ENCODE data around the gene RDH5.

DNA sequence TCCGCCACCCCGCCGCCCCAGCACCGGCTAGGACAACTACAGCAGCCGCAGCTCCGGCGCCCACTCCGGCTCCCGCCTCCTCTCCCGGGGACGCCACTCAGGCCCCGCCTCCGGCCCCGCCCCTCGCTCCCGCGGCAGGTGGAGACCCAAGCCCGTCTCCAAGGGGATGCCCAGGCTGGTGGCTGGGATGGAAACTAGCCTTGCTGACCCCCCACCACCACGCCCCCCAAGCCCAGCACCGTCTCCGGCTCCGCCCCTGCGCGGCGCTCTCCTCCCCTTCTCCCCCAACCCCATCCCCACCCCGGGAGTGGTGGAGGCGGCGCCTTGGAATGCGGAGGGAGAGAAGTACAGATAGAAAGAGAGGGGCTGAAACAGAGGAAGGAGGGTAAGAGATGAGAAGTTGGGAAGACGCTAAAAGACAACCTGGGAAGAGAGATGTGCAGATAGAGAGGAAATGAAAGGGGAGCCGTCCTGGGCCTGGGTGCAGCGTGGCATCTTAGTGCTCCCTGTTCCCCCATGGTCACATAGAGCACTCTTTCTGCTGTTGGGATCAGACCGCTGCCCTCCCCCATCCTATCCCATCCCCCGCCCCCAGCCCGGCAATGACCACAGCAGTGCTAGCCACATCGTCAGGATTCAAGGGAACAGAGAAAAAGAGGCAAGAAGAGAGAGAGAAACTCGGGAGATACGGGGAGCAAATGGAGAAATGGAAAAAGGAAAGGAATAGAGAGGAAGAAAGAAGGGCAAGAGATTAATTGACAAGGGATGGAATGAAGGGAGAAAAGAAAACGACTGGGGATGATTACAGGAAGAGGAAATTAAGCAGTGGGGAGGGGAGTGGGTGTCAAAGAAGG is 12.1 kb upstream of the RDH5 start, which contains the start of gene ITGA7:
- TF ChIP-seq YY1 (IDR thresholded peaks at IDR 0.05; ENCODE audit: low read depth): no peak
- no peak for TF ChIP-seq USF1 (IDR thresholded peaks at IDR 0.05)
- TF ChIP-seq EP300 (IDR thresholded peaks at IDR 0.05; ENCODE audit: borderline replicate concordance): no peak
- no peak for TF ChIP-seq MAX (IDR thresholded peaks at IDR 0.05)
- TF ChIP-seq, protein P1, sequence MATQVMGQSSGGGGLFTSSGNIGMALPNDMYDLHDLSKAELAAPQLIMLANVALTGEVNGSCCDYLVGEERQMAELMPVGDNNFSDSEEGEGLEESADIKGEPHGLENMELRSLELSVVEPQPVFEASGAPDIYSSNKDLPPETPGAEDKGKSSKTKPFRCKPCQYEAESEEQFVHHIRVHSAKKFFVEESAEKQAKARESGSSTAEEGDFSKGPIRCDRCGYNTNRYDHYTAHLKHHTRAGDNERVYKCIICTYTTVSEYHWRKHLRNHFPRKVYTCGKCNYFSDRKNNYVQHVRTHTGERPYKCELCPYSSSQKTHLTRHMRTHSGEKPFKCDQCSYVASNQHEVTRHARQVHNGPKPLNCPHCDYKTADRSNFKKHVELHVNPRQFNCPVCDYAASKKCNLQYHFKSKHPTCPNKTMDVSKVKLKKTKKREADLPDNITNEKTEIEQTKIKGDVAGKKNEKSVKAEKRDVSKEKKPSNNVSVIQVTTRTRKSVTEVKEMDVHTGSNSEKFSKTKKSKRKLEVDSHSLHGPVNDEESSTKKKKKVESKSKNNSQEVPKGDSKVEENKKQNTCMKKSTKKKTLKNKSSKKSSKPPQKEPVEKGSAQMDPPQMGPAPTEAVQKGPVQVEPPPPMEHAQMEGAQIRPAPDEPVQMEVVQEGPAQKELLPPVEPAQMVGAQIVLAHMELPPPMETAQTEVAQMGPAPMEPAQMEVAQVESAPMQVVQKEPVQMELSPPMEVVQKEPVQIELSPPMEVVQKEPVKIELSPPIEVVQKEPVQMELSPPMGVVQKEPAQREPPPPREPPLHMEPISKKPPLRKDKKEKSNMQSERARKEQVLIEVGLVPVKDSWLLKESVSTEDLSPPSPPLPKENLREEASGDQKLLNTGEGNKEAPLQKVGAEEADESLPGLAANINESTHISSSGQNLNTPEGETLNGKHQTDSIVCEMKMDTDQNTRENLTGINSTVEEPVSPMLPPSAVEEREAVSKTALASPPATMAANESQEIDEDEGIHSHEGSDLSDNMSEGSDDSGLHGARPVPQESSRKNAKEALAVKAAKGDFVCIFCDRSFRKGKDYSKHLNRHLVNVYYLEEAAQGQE (IDR thresholded peaks at IDR 0.05; ENCODE audit: low read depth): no peak
- TF ChIP-seq CEBPB (IDR thresholded peaks at IDR 0.05): no peak

Data from Ishikawa (cell line).